NB4 (cell line): Measurements from ENCODE around the gene PTPN1.

Experiments
- MYC ChIP-seq: IDR thresholded peaks from 2 replicates; pipeline ENCODE4 v1.6.1; 2011; ENCODE audit warnings: low read depth, low read length
- POLR2A ChIP-seq: IDR thresholded peaks from 2 replicates; pipeline ENCODE4 v1.6.1; 2011; ENCODE audit warnings: mild to moderate bottlenecking; ENCODE audit not compliant: insufficient read length; ENCODE audit errors: extremely low read depth
- TF ChIP-seq, protein P1 (sequence below): IDR thresholded peaks from one replicate; pipeline ENCODE4 v1.5.1; 2012; ENCODE audit warnings: low read depth, low read length
- TF ChIP-seq, protein P2 (sequence below): IDR thresholded peaks from 2 replicates; pipeline ENCODE4 v1.6.1; 2011; ENCODE audit warnings: low read depth, low read length

GRCh38 chr20:50550531-50550930 is 40.3 kb downstream of the PTPN1 start:
- TF ChIP-seq, protein P1, sequence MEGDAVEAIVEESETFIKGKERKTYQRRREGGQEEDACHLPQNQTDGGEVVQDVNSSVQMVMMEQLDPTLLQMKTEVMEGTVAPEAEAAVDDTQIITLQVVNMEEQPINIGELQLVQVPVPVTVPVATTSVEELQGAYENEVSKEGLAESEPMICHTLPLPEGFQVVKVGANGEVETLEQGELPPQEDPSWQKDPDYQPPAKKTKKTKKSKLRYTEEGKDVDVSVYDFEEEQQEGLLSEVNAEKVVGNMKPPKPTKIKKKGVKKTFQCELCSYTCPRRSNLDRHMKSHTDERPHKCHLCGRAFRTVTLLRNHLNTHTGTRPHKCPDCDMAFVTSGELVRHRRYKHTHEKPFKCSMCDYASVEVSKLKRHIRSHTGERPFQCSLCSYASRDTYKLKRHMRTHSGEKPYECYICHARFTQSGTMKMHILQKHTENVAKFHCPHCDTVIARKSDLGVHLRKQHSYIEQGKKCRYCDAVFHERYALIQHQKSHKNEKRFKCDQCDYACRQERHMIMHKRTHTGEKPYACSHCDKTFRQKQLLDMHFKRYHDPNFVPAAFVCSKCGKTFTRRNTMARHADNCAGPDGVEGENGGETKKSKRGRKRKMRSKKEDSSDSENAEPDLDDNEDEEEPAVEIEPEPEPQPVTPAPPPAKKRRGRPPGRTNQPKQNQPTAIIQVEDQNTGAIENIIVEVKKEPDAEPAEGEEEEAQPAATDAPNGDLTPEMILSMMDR, result no peak
- TF ChIP-seq, protein P2, sequence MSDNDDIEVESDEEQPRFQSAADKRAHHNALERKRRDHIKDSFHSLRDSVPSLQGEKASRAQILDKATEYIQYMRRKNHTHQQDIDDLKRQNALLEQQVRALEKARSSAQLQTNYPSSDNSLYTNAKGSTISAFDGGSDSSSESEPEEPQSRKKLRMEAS, result no peak
- TF ChIP-seq POLR2A (no peak), MYC (no peak)
